GM18519 (cell line): ENCODE measurements around the gene MYO7A.

ENCODE experiments used
- ATAC-seq: cut with Tn5 transposase; IDR thresholded peaks from one replicate; pipeline ENCODE4 v1.9.1; 2021; ENCODE audit warnings: mild to moderate bottlenecking, moderate library complexity; ENCODE audit not compliant: unreplicated experiment, low FRiP score

The MYO7A gene

GRCh38 chr11:77127920-77128691, at the start of gene MYO7A:
TSS of gene MYO7A (plus strand) at chr11:77128246. CDS start at chr11:77130635, 2,389 bp downstream.
- ATAC-seq = no peak

GRCh38 chr11:77079666-77080065, 48.4 kb upstream of the MYO7A start:
- ATAC-seq = no peak

GRCh38 chr11:77080643-77081210, 47.3 kb upstream of the MYO7A start:
- no peak for ATAC-seq

- ATAC-seq = no peak
Observed at GRCh38 chr11:77081381-77081851, 46.6 kb upstream of the MYO7A start.

- ATAC-seq = no peak
Observed at GRCh38 chr11:77081976-77082836, 45.8 kb upstream of the MYO7A start.

- no peak for ATAC-seq
Observed at GRCh38 chr11:77082838-77083565, 45.0 kb upstream of the MYO7A start.

- no peak for ATAC-seq
Observed at GRCh38 chr11:77083566-77084245, 44.3 kb upstream of the MYO7A start.

- ATAC-seq = no peak
Observed at GRCh38 chr11:77084581-77085191, 43.4 kb upstream of the MYO7A start.

GRCh38 chr11:77085652-77086051, 42.4 kb upstream of the MYO7A start:
- no peak for ATAC-seq

GRCh38 chr11:77086521-77087472, 41.2 kb upstream of the MYO7A start:
- no peak for ATAC-seq

GRCh38 chr11:77087723-77088225, 40.3 kb upstream of the MYO7A start:
- ATAC-seq = no peak

- no peak for ATAC-seq
Observed at GRCh38 chr11:77088236-77089003, 39.6 kb upstream of the MYO7A start.

GRCh38 chr11:77089004-77089545, 39.0 kb upstream of the MYO7A start:
- no peak for ATAC-seq

GRCh38 chr11:77090046-77090372, 38.0 kb upstream of the MYO7A start:
- no peak for ATAC-seq

GRCh38 chr11:77090373-77091111, 37.5 kb upstream of the MYO7A start:
- no peak for ATAC-seq

GRCh38 chr11:77091146-77091940, 36.7 kb upstream of the MYO7A start:
- peak; percentile 68 for ATAC-seq
